Gastroesophageal sphincter (tissue), 4 donors: ENCODE measurements around the gene GPBAR1. TPM values are rescaled to one million over a fixed set of nuclear protein-coding genes. Genes with fewer than 3 reads are reported as not detected.

ENCODE experiments used
- ATAC-seq: fragments of 150-250 bp; one replicate; pipeline ENCODE4 v1.9.1; 2016; ENCODE audit warnings: mild to moderate bottlenecking, moderate library complexity
- H3K27ac ChIP-seq, 4 donors: fragments of 200-600 bp; sonication (generic) in 3 of 4; 1 replicate in 3 of 4; 2 replicates in 1 of 4; pipeline ENCODE4 v1.5.1; 2016 to 2019
- H3K27me3 ChIP-seq: fragments of 200-600 bp; sonication (generic); one replicate; pipeline ENCODE4 v1.5.1; 2019
- H3K36me3 ChIP-seq, 2 donors: fragments of 200-600 bp; sonication (generic); one replicate each; pipeline ENCODE4 v1.5.1; 2019; ENCODE audit warnings: control low read depth in 1 of 2
- H3K4me1 ChIP-seq, 3 donors: fragments of 200-600 bp; sonication (generic); 1 replicate in 2 of 3; 2 replicates in 1 of 3; pipeline ENCODE4 v1.5.1; 2016 to 2019; ENCODE audit warnings: control low read depth in 2 of 3
- H3K4me3 ChIP-seq, 2 donors: fragments of 200-600 bp; sonication (generic); one replicate each; pipeline ENCODE4 v1.5.1; 2019; ENCODE audit warnings: mild to moderate bottlenecking in 1 of 2, moderate library complexity in 1 of 2
- H3K9me3 ChIP-seq, 3 donors: fragments of 200-600 bp; sonication (generic); one replicate each; pipeline ENCODE4 v1.5.1; 2017 to 2019; ENCODE audit warnings: control low read depth in 2 of 3
- EP300 ChIP-seq: sonication (generic); formaldehyde crosslinking; IDR thresholded peaks from one replicate; pipeline ENCODE4 v1.6.1; 2017; ENCODE audit warnings: antibody characterized with exemption, mild to moderate bottlenecking
- POLR2A ChIP-seq, 2 donors: fragments of 450-650 bp; IDR thresholded peaks; one replicate each; pipeline ENCODE4 v1.6.1; 2017; ENCODE audit warnings: antibody characterized with exemption in 2 of 2, mild to moderate bottlenecking in 2 of 2, moderate library complexity in 1 of 2
- POLR2AphosphoS5 ChIP-seq: sonication (generic); formaldehyde crosslinking; IDR thresholded peaks from one replicate; pipeline ENCODE4 v1.6.1; 2017; ENCODE audit warnings: antibody characterized with exemption
- WGBS, 2 donors: methylation state at CpG; one replicate each; pipeline ENCODE4 v1.1.5; 2018; ENCODE audit warnings: low coverage in 1 of 2; 5-methylcytosine and 5-hydroxymethylcytosine counted together
- total RNA-seq, 4 donors: library from RNA; depleted of rRNA; stranded (reverse); fragments of >200 nt; gene quantifications; one replicate each; pipeline ENCODE4 v1.1.0, GENCODE V29; 2016
- TF ChIP-seq, protein P1 (sequence below), 4 experiments: fragments of 200-600 bp in 2 of 4; fragments of 450-650 bp in 2 of 4; sonication (generic) in 1 of 4; IDR thresholded peaks; one replicate each; pipeline ENCODE4 v1.5.1; 2017 to 2019; ENCODE audit warnings: antibody characterized with exemption in 4 of 4, mild to moderate bottlenecking in 2 of 4, moderate library complexity in 2 of 4

GPBAR1 gene
- total RNA-seq, 4 donors from 2014 or later = 0.31 to 4.0 (median 1.4) TPM

DNA sequence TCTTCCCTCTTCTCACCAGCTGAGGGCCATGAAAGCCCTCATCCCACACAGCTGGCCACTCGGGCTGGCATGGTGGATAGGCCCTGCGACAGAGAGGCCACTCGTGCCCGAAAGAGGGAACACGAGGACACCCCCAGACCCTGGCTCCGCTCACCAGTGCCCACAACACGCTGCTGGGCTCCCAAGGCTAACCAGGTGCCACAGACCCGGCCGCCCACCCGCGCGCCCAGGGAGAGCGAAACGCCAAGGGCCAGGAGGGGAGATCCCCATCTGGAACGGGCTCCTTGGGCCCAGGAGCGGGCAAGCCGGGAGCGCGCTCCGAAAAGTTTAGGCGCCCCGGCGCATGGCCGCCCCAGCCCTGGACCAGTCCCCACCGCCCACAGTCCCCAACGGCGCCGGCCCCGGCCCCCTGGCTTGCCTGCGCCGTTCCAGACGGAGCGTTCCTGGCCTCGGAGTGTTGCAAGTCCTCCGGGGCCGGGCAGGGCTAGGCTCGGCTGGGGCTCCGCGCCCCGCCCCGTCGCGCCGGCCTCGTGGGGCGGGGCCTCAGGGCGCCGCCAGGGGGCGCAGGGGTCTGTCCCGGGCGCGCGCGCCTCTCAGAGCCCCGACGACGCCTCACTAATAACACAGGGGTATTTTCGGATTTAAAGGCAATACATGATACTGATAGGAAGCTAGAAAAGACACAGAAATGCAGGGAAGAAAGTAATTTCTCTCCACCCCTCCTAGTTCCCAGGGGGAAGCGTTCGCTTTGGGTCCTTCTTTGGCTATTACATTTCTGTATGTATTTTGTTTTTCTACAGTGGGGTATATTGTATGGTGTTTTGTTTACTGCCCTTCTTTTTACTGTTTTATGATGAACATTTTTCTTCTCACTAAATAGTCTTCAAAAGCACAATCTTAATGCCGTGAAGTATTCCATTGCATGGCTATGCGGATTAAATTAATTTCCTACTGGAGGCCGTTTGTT lies 31.5 kb downstream of the GPBAR1 start, which contains the start of gene TMBIM1:
TMBIM1 (minus strand) TSS at position 456 of the 967 bp plus-strand sequence. CDS start 10,362 bp downstream, outside the sequence.
- Histone ChIP-seq H3K4me1 (peaks cover 11 to 76% (median 39%) of the 10 kb centered on the region in 3 donors), H3K27me3 (no peaks in the 10 kb centered on the region), H3K4me3 (peak within 1 kb of the TSS; percentile 92 to 99), H3K9me3 (no peaks in the 10 kb centered on the region), H3K36me3 (no peaks in the 10 kb centered on the region), H3K27ac (peak within 1 kb of the TSS; percentile 92 to 99 (median 95))
- ATAC-seq = peak; percentile 91
- TF ChIP-seq POLR2AphosphoS5 (peak; percentile 91), POLR2A (IDR thresholded peaks at IDR 0.05) (peak; percentile 81 to 89), EP300 (no peak)
- TF ChIP-seq, protein P1, sequence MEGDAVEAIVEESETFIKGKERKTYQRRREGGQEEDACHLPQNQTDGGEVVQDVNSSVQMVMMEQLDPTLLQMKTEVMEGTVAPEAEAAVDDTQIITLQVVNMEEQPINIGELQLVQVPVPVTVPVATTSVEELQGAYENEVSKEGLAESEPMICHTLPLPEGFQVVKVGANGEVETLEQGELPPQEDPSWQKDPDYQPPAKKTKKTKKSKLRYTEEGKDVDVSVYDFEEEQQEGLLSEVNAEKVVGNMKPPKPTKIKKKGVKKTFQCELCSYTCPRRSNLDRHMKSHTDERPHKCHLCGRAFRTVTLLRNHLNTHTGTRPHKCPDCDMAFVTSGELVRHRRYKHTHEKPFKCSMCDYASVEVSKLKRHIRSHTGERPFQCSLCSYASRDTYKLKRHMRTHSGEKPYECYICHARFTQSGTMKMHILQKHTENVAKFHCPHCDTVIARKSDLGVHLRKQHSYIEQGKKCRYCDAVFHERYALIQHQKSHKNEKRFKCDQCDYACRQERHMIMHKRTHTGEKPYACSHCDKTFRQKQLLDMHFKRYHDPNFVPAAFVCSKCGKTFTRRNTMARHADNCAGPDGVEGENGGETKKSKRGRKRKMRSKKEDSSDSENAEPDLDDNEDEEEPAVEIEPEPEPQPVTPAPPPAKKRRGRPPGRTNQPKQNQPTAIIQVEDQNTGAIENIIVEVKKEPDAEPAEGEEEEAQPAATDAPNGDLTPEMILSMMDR (IDR thresholded peaks at IDR 0.05) = peak; percentile 70 to 96 (median 92)
- 22 to 32% methylated on average over 6 to 13 of the region's 63 CpGs for WGBS, 2 donors

DNA sequence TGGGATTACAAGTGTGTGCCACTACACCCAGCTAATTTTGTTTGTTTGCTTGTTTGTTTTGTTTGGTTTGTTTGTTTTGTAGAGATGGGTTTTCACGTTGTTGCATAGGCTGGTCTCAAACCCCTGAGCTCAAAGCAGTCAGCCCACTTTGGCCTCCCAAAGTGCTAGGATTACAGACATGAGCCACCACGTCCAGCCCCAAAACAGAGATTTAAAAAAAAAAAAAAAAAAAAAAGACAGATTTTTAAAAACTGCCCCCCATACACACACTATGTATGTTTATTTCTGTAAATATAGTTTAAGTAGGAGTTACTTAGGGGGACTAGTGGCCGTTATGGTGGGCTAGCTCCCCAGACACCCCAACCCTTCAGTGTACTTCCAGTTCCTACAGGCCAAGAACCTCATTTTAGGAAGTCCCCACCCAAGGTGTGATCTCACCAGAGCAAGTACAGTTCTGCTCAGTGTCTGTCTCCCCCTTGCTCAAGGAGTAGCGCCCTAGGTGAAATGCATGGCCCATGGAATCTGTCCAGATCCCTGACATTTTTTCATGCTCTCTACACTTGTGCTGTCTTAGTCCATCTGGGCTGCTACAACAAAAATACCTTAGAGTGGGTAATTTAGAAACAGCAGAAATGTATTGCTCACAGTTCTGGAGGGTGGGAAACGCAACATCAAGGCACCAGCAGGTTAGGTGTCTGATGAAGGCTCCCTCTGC lies 33.1 kb downstream of the GPBAR1 start:
- Histone ChIP-seq H3K9me3 (no peaks in the 10 kb centered on the region), H3K27me3 (no peaks in the 10 kb centered on the region), H3K36me3 (no peaks in the 10 kb centered on the region), H3K4me1 (peaks cover 7 to 60% (median 27%) of the 10 kb centered on the region in 3 donors), H3K4me3 (no peak overlapping the region), H3K27ac (peak overlapping the region in 2 of 4 donors; percentile 93 to 97)
- WGBS, 2 donors = 63 to 71% methylated on average over 4 of the region's 5 CpGs
- no peak for TF ChIP-seq POLR2A (IDR thresholded peaks at IDR 0.05)
- TF ChIP-seq, protein P1 (IDR thresholded peaks at IDR 0.05) = no peak
- TF ChIP-seq POLR2AphosphoS5 = no peak
- TF ChIP-seq EP300 = no peak
- ATAC-seq = no peak

DNA sequence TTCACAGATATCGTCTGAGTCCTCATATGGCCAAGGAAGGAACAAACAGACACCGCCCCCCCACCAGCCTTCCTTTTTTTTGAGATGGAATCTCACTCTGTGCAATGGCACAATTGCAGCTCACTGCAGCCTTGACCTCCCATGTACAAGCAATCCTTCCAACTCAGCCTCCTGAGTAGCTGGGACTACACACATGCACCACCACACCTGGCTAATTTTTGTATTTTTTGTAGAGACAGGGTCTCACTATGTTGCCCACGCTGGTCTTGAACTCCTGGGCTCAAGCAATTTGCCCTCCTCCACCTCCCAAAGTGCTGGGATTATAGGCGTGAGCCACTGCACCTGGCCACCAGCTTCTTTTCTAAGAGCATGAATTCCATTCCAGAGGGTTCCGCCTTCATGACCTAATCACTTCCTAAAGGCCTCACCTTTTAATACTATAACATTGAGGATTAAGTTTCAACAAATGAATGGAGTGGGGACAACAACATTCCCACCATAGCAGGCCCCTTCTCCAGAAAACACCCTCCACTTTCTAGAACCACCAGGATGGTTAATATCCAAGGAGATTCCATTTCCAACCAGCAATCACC lies 33.7 kb downstream of the GPBAR1 start:
- no peaks in the 10 kb centered on the region for H3K9me3 ChIP-seq
- H3K4me3 ChIP-seq = no peak overlapping the region
- no peak for ATAC-seq
- H3K27ac ChIP-seq = no peak overlapping the region
- WGBS, 2 donors = 78 to 85% methylated on average over 3 to 5 of the region's 5 CpGs
- H3K27me3 ChIP-seq = no peaks in the 10 kb centered on the region
- H3K4me1 ChIP-seq = peaks cover 7 to 54% (median 21%) of the 10 kb centered on the region in 3 donors
- no peaks in the 10 kb centered on the region for H3K36me3 ChIP-seq
- TF ChIP-seq, protein P1 (IDR thresholded peaks at IDR 0.05) = no peak
- no peak for TF ChIP-seq POLR2AphosphoS5
- TF ChIP-seq POLR2A (IDR thresholded peaks at IDR 0.05) = no peak
- no peak for TF ChIP-seq EP300

DNA sequence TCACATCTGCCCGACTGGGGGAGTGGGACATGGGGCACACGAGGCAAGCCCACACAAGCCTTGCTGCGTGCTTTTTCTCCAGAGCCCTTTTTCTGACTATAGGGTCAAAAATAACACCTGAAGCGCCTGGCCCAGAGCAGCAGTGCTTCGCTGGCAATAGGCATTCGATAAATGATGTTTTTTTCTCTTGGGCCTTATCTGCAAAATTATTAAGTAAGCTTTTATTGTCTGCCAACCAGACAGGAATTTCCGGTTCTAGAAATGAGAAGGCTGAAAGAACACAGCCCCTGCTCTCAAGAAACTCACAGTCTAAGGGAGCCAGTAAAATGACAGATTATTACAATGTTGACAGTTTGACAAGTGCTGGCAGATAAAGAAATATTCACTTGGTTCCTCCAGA lies 34.2 kb downstream of the GPBAR1 start:
- no peak for ATAC-seq
- Histone ChIP-seq H3K9me3 (no peaks in the 10 kb centered on the region), H3K4me3 (no peak overlapping the region), H3K27ac (no peak overlapping the region), H3K27me3 (no peaks in the 10 kb centered on the region), H3K36me3 (no peaks in the 10 kb centered on the region), H3K4me1 (peaks cover 4 to 49% (median 17%) of the 10 kb centered on the region in 3 donors)
- TF ChIP-seq, protein P1 (IDR thresholded peaks at IDR 0.05) = no peak
- TF ChIP-seq POLR2A (IDR thresholded peaks at IDR 0.05) = no peak
- TF ChIP-seq EP300 = no peak
- no peak for TF ChIP-seq POLR2AphosphoS5
- 54 to 96% methylated on average over 4 to 7 of the region's 7 CpGs for WGBS, 2 donors
